Measurements from ENCODE around the gene LDB3.
"Not testable (repeated sequence)": the region's sequence is repeated elsewhere in the genome, so short reads cannot be mapped to it uniquely, and the experiment has no call there.

The LDB3 gene

DNA sequence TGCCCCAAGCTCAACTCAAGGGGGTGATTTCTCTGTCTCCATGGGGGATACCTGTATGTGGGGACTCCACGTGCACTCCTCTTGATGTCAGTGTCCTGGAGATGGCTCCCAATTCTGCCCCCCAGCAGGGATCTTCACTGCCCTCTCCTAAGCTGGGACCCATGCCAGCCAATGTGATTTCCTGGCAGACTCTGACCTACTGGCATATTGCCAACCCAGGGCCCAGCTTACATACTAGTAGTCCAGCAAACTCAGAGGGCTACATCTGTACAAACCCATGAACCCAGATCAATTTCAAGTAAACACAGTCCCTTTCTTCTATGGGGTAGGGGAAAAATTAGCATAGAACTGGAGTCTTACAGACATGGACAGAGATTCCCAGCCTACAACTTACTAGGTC, 61.9 kb downstream of the LDB3 start:
- peak; percentile 21 for DNase-seq (ENCODE audit: low spot score)

DNA sequence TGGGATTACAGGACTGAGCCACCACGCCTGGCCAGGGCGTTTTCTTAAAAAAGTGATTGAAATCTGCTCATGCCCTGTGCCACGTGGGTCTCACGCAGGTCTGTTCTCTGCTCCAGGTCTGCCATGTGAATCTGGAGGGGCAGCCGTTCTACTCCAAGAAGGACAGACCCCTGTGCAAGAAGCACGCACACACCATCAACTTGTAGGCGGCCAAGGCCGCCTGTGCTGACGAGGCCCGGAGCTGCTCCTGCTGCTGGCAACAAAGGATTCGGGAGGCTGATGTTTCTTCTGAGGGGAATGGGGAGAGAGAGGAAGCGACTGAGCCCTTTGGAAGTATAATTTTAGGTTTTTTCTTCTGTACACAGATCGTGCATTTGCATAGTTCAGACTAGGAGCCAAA, 64.5 kb downstream of the LDB3 start:
- DNase-seq (ENCODE audit: low spot score) = no peak

GRCh38 chr10:86733260-86733671, 65.0 kb downstream of the LDB3 start:
- no peak for DNase-seq (ENCODE audit: low spot score)

GRCh38 chr10:86734207-86734988, 66.1 kb downstream of the LDB3 start:
- no peak for DNase-seq (ENCODE audit: low spot score)

DNA sequence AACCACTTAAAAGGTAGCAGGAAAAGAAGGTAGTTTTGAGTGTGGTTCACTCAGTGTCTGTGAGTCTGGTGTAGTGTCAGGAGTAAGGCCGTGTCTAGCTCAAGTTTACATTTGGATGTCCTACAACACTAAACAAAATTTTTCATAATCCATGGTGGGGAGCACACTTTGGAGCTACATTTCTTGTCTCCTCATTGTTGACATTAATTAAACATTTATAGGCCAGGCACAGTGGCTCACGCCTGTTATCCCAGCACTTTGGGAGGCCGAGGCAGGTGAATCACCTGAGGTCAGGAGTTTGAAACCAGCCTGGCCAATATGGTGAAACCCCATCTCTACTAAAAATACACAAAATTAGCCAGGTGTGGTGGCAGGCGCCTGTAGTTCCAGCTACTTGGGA, 67.0 kb downstream of the LDB3 start:
- DNase-seq (ENCODE audit: low spot score) = not testable (repeated sequence)

- no peak for DNase-seq (ENCODE audit: low spot score)
Observed at GRCh38 chr10:86742230-86742629, 73.9 kb downstream of the LDB3 start.

DNA sequence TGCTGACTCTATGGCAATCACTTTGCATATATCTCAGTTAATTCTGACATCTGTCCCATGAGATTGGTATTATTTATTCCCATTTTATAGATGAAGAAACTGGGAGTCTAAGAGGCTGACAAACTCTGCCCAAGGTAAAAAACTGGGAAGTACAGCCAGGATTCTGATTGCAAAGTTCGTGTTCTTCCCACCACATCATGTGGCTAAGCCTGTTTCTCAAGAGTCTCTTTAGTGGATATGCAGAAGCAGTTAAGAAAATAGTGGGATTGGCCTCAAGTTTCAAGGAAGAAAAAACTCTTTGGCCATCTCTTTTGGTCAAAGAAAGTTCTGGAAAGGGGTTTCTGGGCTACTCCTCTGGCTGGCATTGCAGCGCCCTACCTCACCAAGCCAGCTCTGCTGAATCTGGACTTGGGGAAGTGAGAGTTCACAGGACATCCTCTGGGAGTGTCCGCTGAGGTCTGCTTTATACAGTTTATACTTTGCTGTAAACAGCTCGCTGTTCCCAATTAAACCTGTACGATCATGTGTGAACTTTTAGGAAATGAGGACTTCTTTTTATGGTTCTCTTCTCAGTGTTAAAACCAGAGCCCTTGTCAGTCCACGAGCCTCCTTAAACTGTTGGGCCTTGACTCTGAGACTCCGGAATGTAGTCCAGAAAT, 75.9 kb downstream of the LDB3 start:
- DNase-seq (ENCODE audit: low spot score) = no peak

DNA sequence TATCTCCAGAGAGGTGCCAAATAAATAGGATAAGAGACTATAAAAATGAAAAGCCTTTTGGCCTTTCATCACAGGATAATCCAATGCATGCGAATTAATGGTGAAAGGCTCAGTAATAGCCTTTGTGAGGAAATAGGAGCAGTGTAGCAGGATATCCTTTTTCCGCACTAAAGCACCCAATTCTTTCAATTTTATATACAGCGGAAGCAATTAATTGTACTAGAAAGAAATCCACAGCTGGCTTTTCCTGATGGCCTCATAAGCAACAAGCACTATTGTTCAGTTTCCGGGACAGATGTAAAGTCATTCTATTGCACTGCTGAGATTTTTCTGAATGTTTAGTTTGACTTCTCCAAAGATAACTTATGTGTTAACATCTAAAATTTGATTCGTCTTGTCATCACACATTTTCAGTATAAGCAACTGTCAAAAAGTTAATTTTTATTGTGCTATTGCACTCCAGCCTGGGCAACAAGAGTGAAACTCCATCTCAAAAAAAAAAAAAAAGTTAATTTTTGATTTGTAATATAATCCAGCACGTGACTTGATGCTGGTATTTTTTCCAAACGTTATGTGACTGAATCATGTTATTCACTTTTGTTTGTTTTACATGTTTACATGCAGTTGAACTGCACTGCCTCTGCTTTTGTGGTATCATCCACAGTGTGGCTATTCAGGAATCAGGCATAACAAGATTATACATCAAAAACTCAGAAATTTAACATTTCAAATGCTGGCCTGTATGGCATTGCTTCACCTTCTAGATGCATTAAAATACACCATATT, 79.7 kb downstream of the LDB3 start:
- no peak for DNase-seq (ENCODE audit: low spot score)

DNA sequence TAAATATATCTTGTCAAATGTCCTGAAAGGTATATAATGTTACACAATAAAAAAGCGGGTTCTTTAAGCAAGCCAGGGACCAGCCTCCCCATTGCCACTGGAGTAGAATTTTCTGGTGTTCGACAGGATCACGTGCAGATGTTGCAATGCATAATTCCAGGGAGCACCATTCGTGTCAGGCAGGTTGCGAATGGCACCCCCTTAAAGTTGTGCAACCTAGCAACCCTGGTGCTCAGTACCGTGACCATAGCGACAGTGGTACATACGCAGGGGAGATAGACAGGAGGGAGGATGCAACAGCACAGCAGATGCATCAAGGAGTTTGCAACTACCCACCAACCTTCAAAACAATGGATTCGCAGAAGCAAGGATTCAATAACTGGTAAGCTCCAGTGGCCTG, 81.5 kb downstream of the LDB3 start:
- DNase-seq (ENCODE audit: low spot score) = no peak

- no peak for DNase-seq (ENCODE audit: low spot score)
Observed at GRCh38 chr10:86751477-86751876, 83.2 kb downstream of the LDB3 start.

DNA sequence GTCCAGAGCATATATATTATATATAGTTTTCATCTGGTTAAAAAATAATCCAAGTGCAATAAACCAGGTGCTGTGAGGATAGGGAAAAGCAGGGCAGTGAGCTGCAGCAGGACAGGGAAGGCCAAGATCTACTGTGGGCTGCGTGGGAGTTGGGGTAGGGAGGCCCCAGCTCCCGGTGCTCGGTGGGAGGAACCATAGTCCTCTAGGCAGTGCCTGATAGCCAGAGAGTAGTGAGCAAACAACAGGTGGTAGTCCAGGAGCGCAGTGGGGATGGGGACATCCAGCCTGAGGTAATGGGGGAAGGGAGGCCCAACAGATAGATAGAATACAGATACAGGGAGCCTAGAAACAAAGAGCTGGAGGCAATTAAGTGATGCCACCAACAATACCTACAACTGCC, 84.0 kb downstream of the LDB3 start:
- DNase-seq (ENCODE audit: low spot score) = no peak

DNA sequence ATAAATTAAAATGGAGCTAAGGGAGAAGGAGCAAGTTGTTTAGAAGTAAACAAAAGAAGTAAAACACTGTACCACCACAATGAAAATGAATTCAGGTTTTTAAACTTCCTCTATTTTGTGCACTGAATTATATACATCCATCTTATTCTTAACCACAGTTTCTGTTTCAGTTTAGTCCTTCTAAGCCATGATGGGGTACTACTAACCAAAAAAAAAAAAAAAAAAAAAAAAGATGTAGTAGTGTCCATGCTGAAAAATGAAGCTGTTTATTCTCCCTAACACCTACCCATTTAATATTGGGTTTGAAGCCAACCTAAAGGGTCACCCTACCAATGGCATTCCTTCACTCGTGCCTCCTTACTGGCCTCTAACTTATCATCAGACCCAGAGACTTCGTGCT, 84.7 kb downstream of the LDB3 start:
- no peak for DNase-seq (ENCODE audit: low spot score)

GRCh38 chr10:86753638-86754434, 85.5 kb downstream of the LDB3 start:
- DNase-seq (ENCODE audit: low spot score) = no peak

DNA sequence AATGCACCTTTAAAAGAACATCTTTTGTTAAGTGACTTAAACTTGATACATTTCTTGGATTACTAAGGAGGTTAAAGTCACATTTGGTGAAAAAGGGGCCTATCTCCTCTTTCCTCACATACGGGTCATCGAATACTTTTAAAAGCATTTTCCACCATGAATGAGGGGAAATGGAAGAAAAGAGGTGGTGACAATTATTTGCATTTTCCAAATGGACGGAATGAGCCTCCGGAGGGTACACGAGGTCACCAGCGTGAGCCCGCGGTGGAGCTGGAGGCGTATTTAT, 87.1 kb downstream of the LDB3 start:
- no peak for DNase-seq (ENCODE audit: low spot score)

DNA sequence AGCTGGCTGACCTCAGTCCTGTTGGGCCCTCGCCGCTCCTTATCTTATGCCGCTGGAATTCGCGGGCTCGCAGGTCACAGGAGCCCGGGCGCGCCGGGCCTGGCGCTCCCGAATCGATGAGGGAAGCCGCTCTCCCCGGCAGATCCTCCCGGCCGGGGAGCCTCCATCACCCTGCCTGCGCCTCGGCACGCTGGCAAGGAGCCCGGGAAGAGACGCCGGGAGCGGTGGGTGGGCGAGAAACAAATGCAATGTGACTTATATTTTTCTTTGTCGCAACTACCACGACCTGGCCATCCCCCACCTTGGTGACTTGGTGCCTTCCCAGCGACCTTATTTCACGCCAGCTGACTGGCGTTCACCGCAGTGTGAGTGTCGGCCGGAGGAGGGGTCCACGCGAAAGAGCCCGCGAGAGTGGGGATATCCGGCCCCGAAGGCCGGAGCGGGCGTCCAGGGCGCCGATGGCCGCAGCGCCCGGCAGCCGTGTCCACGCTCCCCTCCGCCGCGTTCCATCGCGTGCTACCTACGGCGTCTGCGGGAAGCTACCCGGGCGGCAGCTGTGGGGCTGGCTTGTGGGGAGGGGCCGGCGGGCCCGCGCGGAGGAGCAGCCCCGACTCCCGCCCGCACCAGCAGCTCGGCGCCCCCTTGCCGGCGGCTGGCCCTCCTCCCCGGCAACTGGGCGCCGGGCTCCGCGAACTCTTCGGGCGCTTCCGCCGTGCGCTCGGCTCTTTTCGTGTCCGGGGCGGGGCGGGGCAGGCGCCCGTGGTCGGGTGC, 87.6 kb downstream of the LDB3 start:
- peak; percentile 94 for DNase-seq (ENCODE audit: low spot score)

- DNase-seq (ENCODE audit: low spot score) = peak; percentile 1
Observed at GRCh38 chr10:86756511-86757112, 88.3 kb downstream of the LDB3 start, which contains the start of gene BMPR1A. BMPR1A (plus strand) TSS chr10:86756619; CDS start chr10:86876019, 119,400 bp downstream.

DNA sequence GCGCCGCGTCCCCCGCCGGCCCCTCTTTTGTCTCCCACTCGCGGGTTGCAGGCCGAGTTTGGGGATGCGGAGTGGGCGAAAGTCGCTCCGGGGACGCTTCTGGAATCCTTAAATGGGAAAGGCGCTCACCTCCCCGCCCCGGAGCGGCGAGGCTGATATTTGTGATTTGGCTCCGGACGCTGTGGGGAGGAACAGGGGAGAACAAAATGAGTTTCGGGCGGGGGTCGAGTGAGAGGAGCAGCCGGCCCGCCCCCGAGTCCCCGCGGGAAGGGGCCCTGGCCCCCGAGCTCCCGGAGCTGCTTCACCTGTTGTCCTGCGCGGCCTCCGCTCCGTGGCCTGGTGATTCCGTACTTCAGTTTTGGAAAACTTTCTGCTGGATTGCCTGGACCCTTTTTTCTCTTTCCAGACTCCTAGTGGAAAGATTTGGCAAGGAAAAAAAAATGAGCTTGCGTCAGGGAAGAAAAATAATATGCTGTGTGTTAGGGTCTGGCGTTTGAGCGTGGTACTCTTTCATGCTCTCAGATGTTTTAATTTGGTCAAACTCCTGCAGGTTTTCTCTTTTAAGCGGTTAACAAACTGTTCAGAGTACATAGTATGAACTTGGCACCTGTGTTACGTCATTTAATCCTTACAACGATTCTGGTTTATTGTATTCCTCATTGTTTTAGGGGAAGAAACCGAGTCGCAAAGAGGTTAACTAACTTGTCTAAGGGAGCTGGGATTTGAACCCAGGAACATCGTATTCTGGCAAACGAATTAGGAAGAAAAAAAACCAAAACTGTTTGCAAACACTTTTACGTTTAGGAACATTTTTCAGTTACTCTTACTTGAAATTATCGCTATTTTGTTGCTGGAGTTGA, 89.0 kb downstream of the LDB3 start:
- DNase-seq (ENCODE audit: low spot score) = peak; percentile 46

DNA sequence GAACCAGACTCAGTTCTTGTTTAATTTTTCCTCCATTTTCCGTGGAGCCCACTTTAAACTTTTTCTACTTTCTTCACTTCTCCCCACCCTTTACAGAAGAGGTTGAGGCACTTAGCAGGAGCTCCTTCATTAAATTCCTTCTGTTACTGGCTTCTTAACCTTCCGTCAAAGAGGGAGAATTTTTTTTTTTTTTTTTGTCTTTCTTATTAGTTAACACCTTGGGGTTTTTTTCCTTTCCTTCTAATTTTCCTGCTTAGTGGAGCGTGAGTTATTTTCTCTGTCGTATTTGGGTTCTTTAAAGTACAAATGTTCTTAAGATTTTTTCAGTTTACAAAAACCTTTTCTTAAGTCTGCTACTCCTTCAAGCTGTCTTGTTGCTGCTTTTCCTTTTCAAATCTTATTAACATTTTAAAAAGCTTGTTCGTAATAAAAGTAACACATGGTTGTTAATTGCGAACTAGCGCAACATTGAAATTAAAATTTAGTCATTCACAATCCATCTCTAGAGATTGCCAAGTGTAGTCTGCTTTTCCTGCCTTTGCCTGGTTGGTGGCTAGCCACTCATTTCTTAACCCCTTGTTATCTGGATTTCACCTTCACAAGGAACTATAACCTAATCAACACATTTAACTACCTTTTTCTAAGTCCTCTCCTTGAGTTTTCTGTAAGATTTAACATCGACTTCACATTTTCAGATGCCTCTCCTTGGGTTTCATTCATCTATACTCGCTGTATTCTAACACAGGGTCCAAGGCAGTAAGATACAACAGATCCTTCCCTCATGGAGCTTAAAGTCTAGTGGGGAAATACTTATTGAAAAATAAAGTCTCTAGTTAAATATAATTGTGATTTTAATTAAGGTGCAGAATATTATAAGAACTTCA, 90.1 kb downstream of the LDB3 start:
- DNase-seq (ENCODE audit: low spot score) = no peak

GRCh38 chr10:86759073-86759672, 90.9 kb downstream of the LDB3 start:
- no peak for DNase-seq (ENCODE audit: low spot score)
